Endothelial cell of umbilical vein (primary cell): ENCODE measurements around the gene ARMH1. TPM values are rescaled to one million over a fixed set of nuclear protein-coding genes. Genes with fewer than 3 reads are reported as not detected.

Source experiments
- BruUV-seq: library from RNA; stranded (reverse); fragments of 400-500 nt; replicated peaks from 2 replicates; lab custom pipeline; 2021; lab: Mats Ljungman, UMichigan
- CTCF ChIA-PET: fragments of 300-600, 350-600 bp; sonication (Branson Sonifier 250); formaldehyde crosslinking; loops from one replicate; lab custom pipeline; 2021; ENCODE audit warnings: antibody characterized with exemption, inconsistent platforms; lab: Charles Lee
- POLR2A ChIA-PET: fragments of 300-600, 350-600 bp; sonication (Branson Sonifier 250); formaldehyde crosslinking; loops from one replicate; lab custom pipeline; 2021; ENCODE audit warnings: antibody characterized with exemption, inconsistent platforms; lab: Charles Lee
- DNase-seq: peaks from one replicate; pipeline ENCODE4 v3.0.0-alpha.2; 2011; ENCODE audit warnings: low read depth, low spot score
- FAIRE-seq: peaks from 2 replicates; lab custom pipeline; 2011; peaks lifted over from hg19 to GRCh38; lab: Jason Lieb, UNC
- H2AFZ ChIP-seq: 2 replicates; pipeline ENCODE4 v1.6.0; 2012; ENCODE audit warnings: low read depth, low read length, control low read depth, inconsistent platforms
- H3K27ac ChIP-seq: 2 replicates; pipeline ENCODE4 v1.5.1; 2011; ENCODE audit warnings: low read depth, mild to moderate bottlenecking, control low read depth, low read length, moderate library complexity; ENCODE audit not compliant: insufficient read depth
- H3K27me3 ChIP-seq, 2 experiments: 2 replicates each; pipeline versions ENCODE4 v1.6.0 to v1.6.1; 2011; ENCODE audit warnings: low read length in 2 of 2, mixed read lengths in 1 of 2; ENCODE audit not compliant: control insufficient read depth in 2 of 2, insufficient read depth in 2 of 2
- H3K36me3 ChIP-seq, 2 experiments: 2 replicates in 1 of 2; 3 replicates in 1 of 2; pipeline ENCODE4 v1.5.1; 2011; ENCODE audit warnings: low read length in 2 of 2, mild to moderate bottlenecking in 1 of 2, moderate library complexity in 1 of 2; ENCODE audit not compliant: control insufficient read depth in 2 of 2, insufficient read depth in 2 of 2; ENCODE audit errors: extremely low read depth in 1 of 2
- H3K4me1 ChIP-seq: 3 replicates; pipeline ENCODE4 v1.5.1; 2011; ENCODE audit warnings: mild to moderate bottlenecking, low read length; ENCODE audit not compliant: control insufficient read depth, insufficient read depth; ENCODE audit errors: extremely low read depth
- H3K4me2 ChIP-seq: 2 replicates; pipeline ENCODE4 v1.6.1; 2011; ENCODE audit warnings: low read length, control low read depth, mixed read lengths; ENCODE audit not compliant: insufficient read depth
- H3K4me3 ChIP-seq, 3 experiments: fragments of 200-600 bp in 1 of 3; sonication (generic), shearing (Covaris generic) in 1 of 3; replicated peaks in 1 of 3; 2 replicates each; pipeline ENCODE4 v1.5.1; 2011 to 2016; ENCODE audit warnings: control low read depth in 3 of 3, low read length in 3 of 3, mild to moderate bottlenecking in 2 of 3, inconsistent platforms in 1 of 3, low read depth in 1 of 3, moderate library complexity in 1 of 3; ENCODE audit not compliant: insufficient read depth in 1 of 3
- H3K79me2 ChIP-seq: 2 replicates; pipeline ENCODE4 v1.6.0; 2012; ENCODE audit warnings: low read length, inconsistent platforms; ENCODE audit not compliant: control insufficient read depth, insufficient read depth
- H3K9ac ChIP-seq: replicated peaks from 2 replicates; pipeline ENCODE3; 2011; ENCODE audit warnings: low read length, control low read depth; ENCODE audit not compliant: insufficient read depth; ENCODE audit errors: extremely low read depth
- H3K9me1 ChIP-seq: replicated peaks from 3 replicates; pipeline ENCODE4 v1.6.0; 2011; ENCODE audit warnings: mild to moderate bottlenecking, low read length; ENCODE audit not compliant: control insufficient read depth, insufficient read depth; ENCODE audit errors: extremely low read depth
- H3K9me3 ChIP-seq: replicated peaks from 2 replicates; pipeline ENCODE4 v1.5.1; 2012; ENCODE audit warnings: low read length, inconsistent platforms; ENCODE audit not compliant: control insufficient read depth, insufficient read depth
- H4K20me1 ChIP-seq: replicated peaks from 2 replicates; pipeline ENCODE3; 2011; ENCODE audit warnings: mild to moderate bottlenecking, low read length; ENCODE audit not compliant: control insufficient read depth, insufficient read depth; ENCODE audit errors: extremely low read depth
- CTCF ChIP-seq, 2 donors: IDR thresholded peaks; 1 replicate in 1 of 2; 2 replicates in 1 of 2; pipeline ENCODE4 v1.5.1; 2011; ENCODE audit warnings: low read length in 2 of 2, mild to moderate bottlenecking in 2 of 2, moderate library complexity in 2 of 2, control low read depth in 1 of 2, inconsistent platforms in 1 of 2, low read depth in 1 of 2; ENCODE audit not compliant: insufficient read depth in 1 of 2; ENCODE audit errors: extremely low read depth in 1 of 2
- EZH2 ChIP-seq: IDR thresholded peaks from 2 replicates; pipeline ENCODE4 v1.6.1; 2012; ENCODE audit warnings: borderline replicate concordance, low read depth, mild to moderate bottlenecking, moderate library complexity, low read length, inconsistent platforms; ENCODE audit not compliant: severe bottlenecking
- FOS ChIP-seq: IDR thresholded peaks from 2 replicates; pipeline ENCODE4 v1.6.1; 2011; ENCODE audit warnings: mild to moderate bottlenecking, low read length, moderate library complexity, borderline replicate concordance; ENCODE audit not compliant: insufficient read depth
- GATA2 ChIP-seq: IDR thresholded peaks from 2 replicates; pipeline ENCODE4 v1.7.0; 2011; ENCODE audit warnings: low read depth, mild to moderate bottlenecking, moderate library complexity, mixed read lengths, low read length; ENCODE audit not compliant: insufficient read length, insufficient read depth
- JUN ChIP-seq: IDR thresholded peaks from 2 replicates; pipeline ENCODE4 v1.6.1; 2011; ENCODE audit warnings: borderline replicate concordance, low read depth; ENCODE audit not compliant: insufficient read length, insufficient read depth
- MAX ChIP-seq: IDR thresholded peaks from 2 replicates; pipeline ENCODE4 v1.6.1; 2011; ENCODE audit not compliant: insufficient read depth, insufficient read length
- MYC ChIP-seq: IDR thresholded peaks from one replicate; pipeline ENCODE4 v1.6.1; 2011; ENCODE audit warnings: mild to moderate bottlenecking, low read depth, low read length
- POLR2A ChIP-seq: IDR thresholded peaks from 2 replicates; pipeline ENCODE4 v1.6.1; 2012; ENCODE audit warnings: low read depth, mild to moderate bottlenecking, control low read depth, low read length
- POLR2AphosphoS5 ChIP-seq: IDR thresholded peaks from 2 replicates; pipeline ENCODE4 v1.6.1; 2012; ENCODE audit warnings: low read depth, mild to moderate bottlenecking, control low read depth, low read length, moderate library complexity; ENCODE audit not compliant: insufficient read depth
- dilution Hi-C: fragments of 300-500 bp; cut with MboI; formaldehyde crosslinking; loops from one replicate; pipeline ENCODE4 v1.15.0; 2019; ENCODE audit warnings: low sequenced_read_pairs; ENCODE audit not compliant: extremely low pct_ligation_motif_present
- intact Hi-C: fragments of 100-400 bp; cut with micrococcal nuclease; formaldehyde crosslinking; loops from one replicate; pipeline ENCODE4 v1.10.0; 2022
- polyA plus RNA-seq, 4 experiments: library from polyadenylated mRNA; depleted of rRNA in 3 of 4; stranded (reverse) in 3 of 4; unstranded in 1 of 4; fragments of >200 nt; gene quantifications; 2 replicates each; pipeline versions ENCODE4 v1.2.1 to v1.2.3, GENCODE V29; 2011 to 2012; ENCODE audit warnings: missing spikeins in 1 of 4
- total RNA-seq: library from RNA; stranded (reverse); gene quantifications from 2 replicates; pipeline ENCODE4 v1.2.3, GENCODE V29; 2021

The ARMH1 gene
- total and polyA plus RNA-seq, 2 donors (not counting 3 experiments of a cell fraction or from before 2014, with no cell fraction given) = 0.17 TPM; not detected in 1

GRCh38 chr1:44636083-44636687 lies 38.3 kb upstream of the ARMH1 start:
- no peaks in the 10 kb centered on the region for H3K27me3 ChIP-seq

More at GRCh38 chr1:44636083-44636687, 38.3 kb upstream of the ARMH1 start:
- TF ChIP-seq FOS (no peak), JUN (no peak), CTCF (IDR thresholded peaks at IDR 0.05; ENCODE audit: extremely low read depth in 1 of 2, insufficient read depth in 1 of 2, low read depth in 1 of 2, low read length in 2 of 2) (no peak), MAX (no peak), EZH2 (no peak), GATA2 (no peak), POLR2AphosphoS5 (no peak), MYC (no peak), POLR2A (no peak)
- Histone ChIP-seq H3K4me3 (no peak overlapping the region), H3K4me1 (peaks cover 9% of the 10 kb centered on the region), H3K9me1 (no peaks in the 10 kb centered on the region), H4K20me1 (no peaks in the 10 kb centered on the region), H3K27ac (no peak overlapping the region), H2AFZ (no peak overlapping the region), H3K9ac (no peak overlapping the region), H3K4me2 (no peak overlapping the region), H3K36me3 (peaks cover 7 to 51% of the 10 kb centered on the region in 2 experiments), H3K9me3 (no peaks in the 10 kb centered on the region), H3K79me2 (peaks cover 21% of the 10 kb centered on the region)
- no peak for FAIRE-seq
- DNase-seq = no peak
- CTCF ChIA-PET = interaction anchor here (1.4 to 4.8 kb wide), 2 partner anchors 16 kb away, joined by 6 to 32 read pairs; no protein-coding TSS in a partner anchor
- POLR2A ChIA-PET = no interaction called here
- dilution Hi-C loops = no loop called here
- intact Hi-C loops = no loop called here
- BruUV-seq = no TSS peak
